Measurements from ENCODE around the gene HLCS.

Gene HLCS

GRCh38 chr21:36725793-36726386, 240.6 kb downstream of the HLCS start:
- no peak for TF ChIP-seq HOXA7 (CRISPR knock-in tag; IDR thresholded peaks at IDR 0.05; ENCODE audit: borderline replicate concordance)
- TF ChIP-seq ZBTB8A (tag by site-specific recombination; IDR thresholded peaks at IDR 0.05) = no peak
- no peak for TF ChIP-seq KLF10 (tag by site-specific recombination; IDR thresholded peaks at IDR 0.05)
- no peak for TF ChIP-seq ZNF621 (tag by site-specific recombination; IDR thresholded peaks at IDR 0.05)
- no peak for TF ChIP-seq GLIS1 (tag by site-specific recombination; IDR thresholded peaks at IDR 0.05)
- TF ChIP-seq ATF2 (tag by site-specific recombination; IDR thresholded peaks at IDR 0.05; ENCODE audit: low read depth) = no peak
- TF ChIP-seq ZNF18 (tag by site-specific recombination; IDR thresholded peaks at IDR 0.05) = no peak
- TF ChIP-seq ZNF404 (tag by site-specific recombination; IDR thresholded peaks at IDR 0.05) = no peak
- no peak for TF ChIP-seq ZNF157 (tag by site-specific recombination; IDR thresholded peaks at IDR 0.05)
- TF ChIP-seq ZNF707 (tag by site-specific recombination; IDR thresholded peaks at IDR 0.05) = no peak
- no peak for TF ChIP-seq ZBTB48 (tag by site-specific recombination; IDR thresholded peaks at IDR 0.05)
- TF ChIP-seq ZNF140 (tag by site-specific recombination; IDR thresholded peaks at IDR 0.05) = no peak
- TF ChIP-seq ZNF747 (tag by site-specific recombination; IDR thresholded peaks at IDR 0.05) = no peak
- no peak for TF ChIP-seq ZNF776 (tag by site-specific recombination; IDR thresholded peaks at IDR 0.05; ENCODE audit: borderline replicate concordance)
- no peak for TF ChIP-seq ZEB2 (tag by site-specific recombination; IDR thresholded peaks at IDR 0.05)
- TF ChIP-seq ZNF19 (tag by site-specific recombination; IDR thresholded peaks at IDR 0.05; ENCODE audit: low read depth) = no peak
- TF ChIP-seq INSM2 (tag by site-specific recombination; IDR thresholded peaks at IDR 0.05) = no peak
- Histone ChIP-seq H3K27ac (ENCODE audit: extremely low read depth, low read depth, low read length) (no peak overlapping the region), H3K36me3 (ENCODE audit: control insufficient read depth in 2 of 2, insufficient read depth in 1 of 2, low read length in 2 of 2) (peaks cover 4 to 37% of the 10 kb centered on the region in 2 experiments), H3K4me1 (ENCODE audit: control insufficient read depth, insufficient read depth, low read length) (no peaks in the 10 kb centered on the region), H3K9me3 (ENCODE audit: control insufficient read depth, insufficient read depth, low read depth, low read length) (no peaks in the 10 kb centered on the region), H3K4me3 (ENCODE audit: low read depth, low read length) (no peak overlapping the region)
- CTCF ChIA-PET = interaction anchor here (0.5 to 1.1 kb wide), 3 partner anchors 15 to 308 kb away, joined by 3 read pairs; no protein-coding TSS in a partner anchor
- POLR2A ChIA-PET = interaction anchor here (0.6 kb wide), 1 partner anchor 33 kb away, joined by 3 read pairs; no protein-coding TSS in a partner anchor

GRCh38 chr21:36724660-36725059, 241.8 kb downstream of the HLCS start:
- CTCF ChIA-PET = interaction anchor here (0.6 to 0.9 kb wide), 2 partner anchors 129 to 236 kb away, joined by 3 read pairs; no protein-coding TSS in a partner anchor
- no peaks in the 10 kb centered on the region for H3K4me1 ChIP-seq (ENCODE audit: control insufficient read depth, insufficient read depth, low read length)
- peaks cover 0 to 29% of the 10 kb centered on the region in 2 experiments; a peak in 2 of 3 replicates for H3K36me3 ChIP-seq (ENCODE audit: control insufficient read depth in 2 of 2, insufficient read depth in 1 of 2, low read length in 2 of 2)
- H3K27ac ChIP-seq (ENCODE audit: extremely low read depth, low read depth, low read length) = no peak overlapping the region
- no peak overlapping the region for H3K4me3 ChIP-seq (ENCODE audit: low read depth, low read length)
- no peaks in the 10 kb centered on the region for H3K9me3 ChIP-seq (ENCODE audit: control insufficient read depth, insufficient read depth, low read depth, low read length)
- POLR2A ChIA-PET = no interaction called here
- TF ChIP-seq ZNF280D (tag by site-specific recombination; IDR thresholded peaks at IDR 0.05) (no peak), ZBTB1 (tag by site-specific recombination; IDR thresholded peaks at IDR 0.05) (no peak), BCL6B (tag by site-specific recombination; IDR thresholded peaks at IDR 0.05) (no peak), ZNF350 (tag by site-specific recombination; IDR thresholded peaks at IDR 0.05) (no peak), ZNF138 (tag by site-specific recombination; IDR thresholded peaks at IDR 0.05; ENCODE audit: borderline replicate concordance) (no peak), MEIS1 (CRISPR knock-in tag; IDR thresholded peaks at IDR 0.05; ENCODE audit: borderline replicate concordance) (no peak), ZBTB48 (tag by site-specific recombination; IDR thresholded peaks at IDR 0.05) (no peak), ZNF133 (tag by site-specific recombination; IDR thresholded peaks at IDR 0.05) (no peak)
